HG03520 (cell line): ENCODE results near the gene NELL1.

ENCODE experiments used
- ATAC-seq: cut with Tn5 transposase; IDR thresholded peaks from one replicate; pipeline ENCODE4 v1.9.1; 2021; ENCODE audit warnings: mild to moderate bottlenecking, moderate library complexity; ENCODE audit not compliant: unreplicated experiment

Gene NELL1

DNA sequence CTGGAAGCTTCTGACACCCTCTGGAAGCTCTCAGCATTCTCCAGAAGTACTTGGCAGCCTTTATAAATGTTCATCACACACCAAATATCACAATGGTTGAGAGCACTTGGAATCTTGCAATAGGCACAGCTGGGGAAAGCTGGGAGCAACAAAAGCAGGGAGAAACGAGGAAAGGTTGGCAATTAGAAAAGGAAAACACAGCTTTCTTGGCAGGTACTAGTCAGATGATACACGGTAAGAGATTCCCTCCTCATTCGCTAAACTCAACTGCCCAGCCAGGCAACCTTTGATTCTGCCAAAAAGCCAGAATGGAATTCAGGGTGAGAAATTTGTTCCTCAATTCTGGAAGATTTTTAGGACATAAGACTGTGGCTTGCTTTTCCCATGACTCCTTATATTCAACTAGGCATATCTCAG is 946.6 kb downstream of the NELL1 start:
- ATAC-seq = no peak

GRCh38 chr11:21622566-21622965 is 953.2 kb downstream of the NELL1 start:
- ATAC-seq = no peak

DNA sequence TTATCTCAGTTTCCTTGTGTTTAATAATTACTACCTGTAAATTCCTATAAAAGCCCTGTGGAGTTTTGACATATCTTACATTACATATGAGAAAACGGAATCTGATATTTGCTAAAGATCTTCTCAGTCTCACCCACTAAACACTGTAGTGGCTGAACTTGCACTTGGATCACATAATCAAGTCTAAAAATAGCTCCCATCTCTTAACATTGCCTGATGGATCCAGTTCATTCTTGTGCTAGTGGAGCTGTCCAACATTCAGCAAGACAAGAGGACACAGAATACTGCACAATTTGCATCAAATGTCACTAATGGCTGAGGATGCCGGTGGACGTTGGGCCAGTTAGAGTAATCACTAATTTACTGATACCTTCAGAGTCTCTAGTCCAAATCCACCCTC is 953.6 kb downstream of the NELL1 start:
- ATAC-seq = no peak
